Esophagus squamous epithelium (tissue), 5 donors: ENCODE data around the gene CDK1. TPM values are rescaled to one million over a fixed set of nuclear protein-coding genes. Genes with fewer than 3 reads are reported as not detected.

Experiments used
- DNase-seq: peaks from one replicate; lab custom pipeline; 2025; lab: John Stamatoyannopoulos, UW
- H3K27ac ChIP-seq, 4 donors: fragments of 200-600 bp; sonication (generic); one replicate each; pipeline ENCODE4 v1.5.1; 2016 to 2019; ENCODE audit warnings: mild to moderate bottlenecking in 1 of 4
- H3K27me3 ChIP-seq, 4 donors: fragments of 200-600 bp; sonication (generic); 1 replicate in 3 of 4; 2 replicates in 1 of 4; pipeline versions ENCODE4 v1.5.1 to v1.6.0; 2017 to 2021; ENCODE audit warnings: antibody characterized with exemption in 1 of 4
- H3K36me3 ChIP-seq, 3 donors: fragments of 200-600 bp; sonication (generic); one replicate each; pipeline ENCODE4 v1.5.1; 2016 to 2019
- H3K4me1 ChIP-seq, 3 donors: fragments of 200-600 bp; sonication (generic); one replicate each; pipeline ENCODE4 v1.5.1; 2017 to 2019
- H3K4me3 ChIP-seq, 4 donors: fragments of 200-600 bp; sonication (generic); 1 replicate in 3 of 4; 2 replicates in 1 of 4; pipeline ENCODE4 v1.5.1; 2016 to 2019; ENCODE audit warnings: mild to moderate bottlenecking in 2 of 4, moderate library complexity in 1 of 4
- H3K9me3 ChIP-seq, 3 donors: fragments of 200-600 bp; sonication (generic); one replicate each; pipeline ENCODE4 v1.5.1; 2016 to 2019
- POLR2A ChIP-seq, 4 donors: fragments of 450-650 bp; IDR thresholded peaks; one replicate each; pipeline ENCODE4 v1.6.1; 2017; ENCODE audit warnings: antibody characterized with exemption in 4 of 4, mild to moderate bottlenecking in 4 of 4, moderate library complexity in 3 of 4
- WGBS, 2 donors: methylation state at CpG; one replicate each; pipeline ENCODE4 v1.1.5; 2018; 5-methylcytosine and 5-hydroxymethylcytosine counted together
- intact Hi-C: fragments of 100-400 bp; cut with DNase I; formaldehyde crosslinking; loops from one replicate; pipeline ENCODE4 v1.15.0; 2022
- total RNA-seq, 4 donors: library from RNA; depleted of rRNA; stranded (reverse); fragments of >200 nt; gene quantifications; one replicate each; pipeline ENCODE4 v1.1.0, GENCODE V29; 2016
- TF ChIP-seq, protein P1 (sequence below), 6 experiments: fragments of 450-650 bp in 4 of 6; fragments of 200-600 bp in 2 of 6; sonication (generic) in 2 of 6; IDR thresholded peaks; one replicate each; pipeline ENCODE4 v1.5.1; 2016 to 2019; ENCODE audit warnings: antibody characterized with exemption in 6 of 6, mild to moderate bottlenecking in 4 of 6, moderate library complexity in 4 of 6
- donor health status: DM: yes; HTN: yes; CAD: no.

Gene CDK1
- total RNA-seq, 4 donors from 2014 or later, result 10.2 to 50.4 (median 31.0) TPM

DNA sequence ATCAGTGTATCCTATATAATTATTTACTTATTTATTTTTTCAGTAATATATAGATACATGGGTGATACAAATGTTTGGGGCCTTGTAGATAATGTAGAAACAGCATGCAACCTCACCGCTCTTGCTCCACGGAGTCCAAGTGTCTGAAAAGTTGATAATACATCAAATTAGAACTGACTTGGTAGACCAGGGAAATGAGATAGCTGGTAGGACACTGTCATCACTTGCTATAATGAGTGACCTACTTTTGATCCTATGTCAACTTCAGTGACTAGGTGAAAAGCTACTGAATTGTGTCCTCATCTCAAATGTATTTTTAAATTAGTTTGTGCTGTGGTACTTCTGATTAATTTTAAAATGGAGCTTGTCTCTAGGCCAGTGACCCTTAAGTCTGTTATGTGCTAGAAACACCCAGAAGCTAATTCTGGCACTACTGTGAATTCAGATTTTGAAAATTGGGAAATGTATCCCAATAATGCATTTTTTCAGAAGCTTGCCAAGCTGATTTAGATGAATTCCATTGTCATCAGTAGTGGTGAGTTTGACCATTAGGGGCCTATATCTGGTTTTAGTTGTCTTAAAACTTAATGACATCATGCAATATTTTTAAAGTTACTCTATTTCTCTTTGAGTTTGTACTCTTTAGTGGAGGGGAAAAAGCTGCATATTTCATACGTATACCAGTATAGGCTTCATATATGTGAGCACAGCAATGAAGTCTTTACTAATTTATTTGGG lies 17.4 kb downstream of the CDK1 start:
- TF ChIP-seq, protein P1, sequence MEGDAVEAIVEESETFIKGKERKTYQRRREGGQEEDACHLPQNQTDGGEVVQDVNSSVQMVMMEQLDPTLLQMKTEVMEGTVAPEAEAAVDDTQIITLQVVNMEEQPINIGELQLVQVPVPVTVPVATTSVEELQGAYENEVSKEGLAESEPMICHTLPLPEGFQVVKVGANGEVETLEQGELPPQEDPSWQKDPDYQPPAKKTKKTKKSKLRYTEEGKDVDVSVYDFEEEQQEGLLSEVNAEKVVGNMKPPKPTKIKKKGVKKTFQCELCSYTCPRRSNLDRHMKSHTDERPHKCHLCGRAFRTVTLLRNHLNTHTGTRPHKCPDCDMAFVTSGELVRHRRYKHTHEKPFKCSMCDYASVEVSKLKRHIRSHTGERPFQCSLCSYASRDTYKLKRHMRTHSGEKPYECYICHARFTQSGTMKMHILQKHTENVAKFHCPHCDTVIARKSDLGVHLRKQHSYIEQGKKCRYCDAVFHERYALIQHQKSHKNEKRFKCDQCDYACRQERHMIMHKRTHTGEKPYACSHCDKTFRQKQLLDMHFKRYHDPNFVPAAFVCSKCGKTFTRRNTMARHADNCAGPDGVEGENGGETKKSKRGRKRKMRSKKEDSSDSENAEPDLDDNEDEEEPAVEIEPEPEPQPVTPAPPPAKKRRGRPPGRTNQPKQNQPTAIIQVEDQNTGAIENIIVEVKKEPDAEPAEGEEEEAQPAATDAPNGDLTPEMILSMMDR (IDR thresholded peaks at IDR 0.05), result no peak
- TF ChIP-seq POLR2A (IDR thresholded peaks at IDR 0.05), result no peak
- intact Hi-C loops, result no loop called here
- H3K9me3 ChIP-seq, result no peaks in the 10 kb centered on the region
- 99 to 100% methylated on average over 3 of the region's 3 CpGs for WGBS, 2 donors
- H3K36me3 ChIP-seq, result no peaks in the 10 kb centered on the region
- H3K27me3 ChIP-seq, result no peaks in the 10 kb centered on the region
- DNase-seq, result no peak
- no peak overlapping the region for H3K27ac ChIP-seq
- peaks cover 0 to 2% (median 0%) of the 10 kb centered on the region in 3 donors for H3K4me1 ChIP-seq
- no peak overlapping the region for H3K4me3 ChIP-seq

- DNase-seq, result no peak
Observed at GRCh38 chr10:60796481-60796880, 18.2 kb downstream of the CDK1 start.

GRCh38 chr10:60797200-60797599 lies 18.9 kb downstream of the CDK1 start:
- H3K36me3 ChIP-seq, result no peaks in the 10 kb centered on the region
- DNase-seq, result no peak
- 70 to 80% methylated on average over 6 of the region's 6 CpGs for WGBS, 2 donors
- H3K4me1 ChIP-seq, result peaks cover 0 to 17% (median 6%) of the 10 kb centered on the region in 3 donors
- H3K4me3 ChIP-seq, result no peak overlapping the region
- no peak for TF ChIP-seq POLR2A (IDR thresholded peaks at IDR 0.05)
- TF ChIP-seq, protein P1 (IDR thresholded peaks at IDR 0.05), result no peak
- intact Hi-C loops, result no loop called here
- no peak overlapping the region for H3K27ac ChIP-seq
- H3K9me3 ChIP-seq, result no peaks in the 10 kb centered on the region
- H3K27me3 ChIP-seq, result no peaks in the 10 kb centered on the region

More at GRCh38 chr10:60796481-60796880, 18.2 kb downstream of the CDK1 start:
- no peaks in the 10 kb centered on the region for H3K36me3 ChIP-seq
- 100% methylated on average over 1 of the region's 1 CpG for WGBS, 2 donors
- H3K27ac ChIP-seq, result no peak overlapping the region
- no peaks in the 10 kb centered on the region for H3K9me3 ChIP-seq
- H3K4me3 ChIP-seq, result no peak overlapping the region
- H3K27me3 ChIP-seq, result no peaks in the 10 kb centered on the region
- TF ChIP-seq POLR2A (IDR thresholded peaks at IDR 0.05), result no peak
- TF ChIP-seq, protein P1 (IDR thresholded peaks at IDR 0.05), result no peak
- peaks cover 0 to 10% (median 3%) of the 10 kb centered on the region in 3 donors for H3K4me1 ChIP-seq
- intact Hi-C loops, result no loop called here

DNA sequence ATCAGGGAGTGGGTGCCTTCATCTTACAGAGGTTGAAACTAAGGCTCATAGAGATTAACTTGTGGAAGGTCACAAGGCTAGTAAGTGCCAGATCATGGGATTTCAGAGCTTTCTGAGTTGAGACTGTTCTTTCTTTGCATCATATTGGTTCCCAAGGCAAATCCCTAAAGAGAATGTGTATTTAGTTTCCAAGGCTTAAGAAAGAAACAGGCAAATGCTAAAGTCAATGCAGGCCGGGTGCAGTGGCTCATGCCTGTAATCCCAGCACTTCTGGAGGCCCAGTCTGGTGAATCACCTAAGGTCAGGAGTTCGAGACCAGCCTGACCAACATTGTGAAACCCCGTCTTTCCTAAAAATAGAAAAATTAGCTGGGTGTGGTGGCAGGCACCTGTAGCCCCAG lies 19.8 kb downstream of the CDK1 start:
- intact Hi-C loops, result no loop called here
- peaks cover 0 to 23% (median 6%) of the 10 kb centered on the region in 3 donors for H3K4me1 ChIP-seq

GRCh38 chr10:60798870-60799269 lies 20.6 kb downstream of the CDK1 start:
- intact Hi-C loops, result no loop called here
- Histone ChIP-seq H3K4me1 (peaks cover 0 to 28% (median 6%) of the 10 kb centered on the region in 3 donors), H3K27me3 (no peaks in the 10 kb centered on the region), H3K27ac (no peak overlapping the region), H3K36me3 (no peaks in the 10 kb centered on the region), H3K4me3 (no peak overlapping the region), H3K9me3 (no peaks in the 10 kb centered on the region)
- no peak for TF ChIP-seq POLR2A (IDR thresholded peaks at IDR 0.05)
- TF ChIP-seq, protein P1 (IDR thresholded peaks at IDR 0.05), result no peak
- DNase-seq, result no peak
- 71 to 86% methylated on average over 3 to 4 of the region's 4 CpGs for WGBS, 2 donors

More for the DNA sequence above, 19.8 kb downstream of the CDK1 start:
- TF ChIP-seq, protein P1 (IDR thresholded peaks at IDR 0.05), result no peak
- TF ChIP-seq POLR2A (IDR thresholded peaks at IDR 0.05), result no peak
- Histone ChIP-seq H3K36me3 (no peaks in the 10 kb centered on the region), H3K4me3 (no peak overlapping the region), H3K9me3 (no peaks in the 10 kb centered on the region), H3K27ac (no peak overlapping the region), H3K27me3 (no peaks in the 10 kb centered on the region)
- WGBS, 2 donors, result 75 to 80% methylated on average over 2 to 3 of the region's 3 CpGs
- DNase-seq, result no peak
